GM23338 (cell line): ENCODE measurements around the gene PDE7B. TPM values are rescaled to one million over a fixed set of nuclear protein-coding genes. Genes with fewer than 3 reads are reported as not detected.

ENCODE experiments used
- ATAC-seq: fragments of 200-7000 bp; cut with Tn5 transposase; 3 replicates; pipeline ENCODE4 v1.9.1; 2020
- DNase-seq: peaks from one replicate; pipeline ENCODE4 v3.0.0-alpha.2; 2015; ENCODE audit warnings: low spot score
- H2AFZ ChIP-seq: fragments of 200-600 bp; sonication (generic); 2 replicates; pipeline ENCODE4 v1.8.0; 2016; ENCODE audit warnings: antibody characterized with exemption, mild to moderate bottlenecking, moderate library complexity
- H3F3A ChIP-seq: fragments of 200-600 bp; sonication (generic); replicated peaks from 2 replicates; pipeline ENCODE4 v1.8.0; 2017; ENCODE audit warnings: antibody characterized with exemption, mixed run types, low read depth
- H3K27ac ChIP-seq: fragments of 200-600 bp; sonication (generic); 2 replicates; pipeline ENCODE4 v1.6.1; 2016; ENCODE audit warnings: low read depth
- H3K27me3 ChIP-seq: fragments of 200-600 bp; sonication (generic); 2 replicates; pipeline ENCODE4 v1.8.0; 2016; ENCODE audit warnings: mild to moderate bottlenecking, mixed run types, moderate library complexity; ENCODE audit not compliant: insufficient read depth
- H3K36me3 ChIP-seq: fragments of 200-600 bp; sonication (generic); 2 replicates; pipeline ENCODE4 v1.8.0; 2016; ENCODE audit warnings: mild to moderate bottlenecking; ENCODE audit not compliant: insufficient read depth
- H3K4me1 ChIP-seq: fragments of 200-600 bp; sonication (generic); 2 replicates; pipeline ENCODE4 v1.8.0; 2016; ENCODE audit warnings: mild to moderate bottlenecking, moderate library complexity; ENCODE audit not compliant: insufficient read depth
- H3K4me2 ChIP-seq: fragments of 200-600 bp; sonication (generic); 2 replicates; pipeline ENCODE4 v1.7.1; 2017; ENCODE audit warnings: mixed run types
- H3K4me3 ChIP-seq: fragments of 200-600 bp; sonication (generic); 2 replicates; pipeline ENCODE4 v1.6.1; 2016; ENCODE audit warnings: mixed run types
- H3K79me2 ChIP-seq: fragments of 200-600 bp; sonication (generic); replicated peaks from 2 replicates; pipeline ENCODE4 v1.8.0; 2017; ENCODE audit warnings: mild to moderate bottlenecking; ENCODE audit not compliant: insufficient read depth
- H3K9me2 ChIP-seq: fragments of 200-600 bp; sonication (generic); 2 replicates; pipeline ENCODE4 v1.8.0; 2017; ENCODE audit not compliant: insufficient read depth
- H4K20me1 ChIP-seq: fragments of 200-600 bp; sonication (generic); replicated peaks from 2 replicates; pipeline ENCODE4 v1.8.0; 2017; ENCODE audit warnings: mild to moderate bottlenecking; ENCODE audit not compliant: insufficient read depth
- H3K27ac Mint-ChIP-seq: 2 replicates; pipeline ENCODE4 v1.8.0; 2020; ENCODE audit warnings: inconsistent platforms, mild to moderate bottlenecking, moderate library complexity, mixed read lengths
- H3K27me3 Mint-ChIP-seq: 3 replicates; pipeline ENCODE4 v1.8.0; 2022; ENCODE audit warnings: low read depth, mild to moderate bottlenecking, moderate library complexity, mixed read lengths, inconsistent platforms; ENCODE audit not compliant: insufficient read depth, poor library complexity
- H3K36me3 Mint-ChIP-seq: 3 replicates; pipeline ENCODE4 v1.8.0; 2021; ENCODE audit warnings: low read depth, mild to moderate bottlenecking, inconsistent platforms, moderate library complexity, mixed read lengths
- H3K4me1 Mint-ChIP-seq: 3 replicates; pipeline ENCODE4 v1.8.0; 2020; ENCODE audit warnings: mild to moderate bottlenecking, inconsistent platforms, mixed read lengths
- H3K4me3 Mint-ChIP-seq: 3 replicates; pipeline ENCODE4 v1.8.0; 2021; ENCODE audit warnings: moderate library complexity, mild to moderate bottlenecking, inconsistent platforms, mixed read lengths
- H3K9me3 Mint-ChIP-seq: 3 replicates; pipeline ENCODE4 v1.8.0; 2020; ENCODE audit warnings: moderate library complexity, mild to moderate bottlenecking, inconsistent platforms, mixed read lengths
- CREB1 ChIP-seq: fragments of 250-450 bp; sonication (Bioruptor Pico); IDR thresholded peaks from 2 replicates; pipeline ENCODE4 v1.5.0; 2020; ENCODE audit warnings: low read depth, mild to moderate bottlenecking, moderate library complexity
- EZH2 ChIP-seq: fragments of 200-600 bp; sonication (generic); IDR thresholded peaks from one replicate; pipeline ENCODE4 v1.8.0; 2017; ENCODE audit warnings: antibody characterized with exemption, mild to moderate bottlenecking, low read depth; ENCODE audit not compliant: unreplicated experiment
- EZH2phosphoT487 ChIP-seq: fragments of 200-600 bp; sonication (generic); IDR thresholded peaks from one replicate; pipeline ENCODE4 v1.8.1; 2018; ENCODE audit warnings: antibody characterized with exemption; ENCODE audit not compliant: unreplicated experiment
- JUNB ChIP-seq: IDR thresholded peaks from one replicate; pipeline ENCODE4 v1.6.1; 2016; ENCODE audit warnings: antibody characterized with exemption; ENCODE audit not compliant: unreplicated experiment
- NANOG ChIP-seq: IDR thresholded peaks from 2 replicates; pipeline ENCODE4 v1.6.1; 2016; ENCODE audit warnings: antibody characterized with exemption, borderline replicate concordance
- POLR2AphosphoS5 ChIP-seq: IDR thresholded peaks from 2 replicates; pipeline ENCODE4 v1.6.1; 2016; ENCODE audit warnings: antibody characterized with exemption, low read depth
- STAT1 ChIP-seq: IDR thresholded peaks from one replicate; pipeline ENCODE4 v1.6.1; 2016; ENCODE audit warnings: antibody characterized with exemption; ENCODE audit not compliant: unreplicated experiment
- ZNF114 ChIP-seq: fragments of 250-450 bp; sonication (Bioruptor Pico); IDR thresholded peaks from 2 replicates; pipeline ENCODE4 v1.5.0; 2020; ENCODE audit warnings: mild to moderate bottlenecking, moderate library complexity
- ZNF331 ChIP-seq: fragments of 250-450 bp; sonication (Bioruptor Pico); IDR thresholded peaks from 2 replicates; pipeline ENCODE4 v1.5.0; 2020; ENCODE audit warnings: low read depth, mild to moderate bottlenecking, moderate library complexity
- polyA plus RNA-seq: library from polyadenylated mRNA; unstranded; fragments of >200 nt; fragmentation: Nextera tagmentation; extraction: Ambion mirVana; gene quantifications from 2 replicates; pipeline ENCODE4 v1.2.1, GENCODE V29; 2016
- total RNA-seq: library from RNA; depleted of rRNA; stranded (reverse); fragments of >200 nt; shearing (Covaris generic); gene quantifications from 2 replicates; pipeline ENCODE4 v1.2.3, GENCODE V29; 2014
- TF ChIP-seq, protein P1 (sequence below), 2 experiments: fragments of 200-600 bp in 1 of 2; sonication (generic) in 1 of 2; conservative IDR thresholded peaks; 2 replicates each; pipeline versions ENCODE4 v1.5.1 to v1.6.1; 2016 to 2017; ENCODE audit warnings: antibody characterized with exemption in 2 of 2, low read depth in 2 of 2, mild to moderate bottlenecking in 2 of 2, moderate library complexity in 1 of 2
- TF ChIP-seq, protein P2 (sequence below): fragments of 250-450 bp; sonication (Bioruptor Pico); IDR thresholded peaks from 2 replicates; pipeline ENCODE4 v1.5.0; 2020; ENCODE audit warnings: mild to moderate bottlenecking, moderate library complexity
- TF ChIP-seq, protein P3 (sequence below): IDR thresholded peaks from one replicate; pipeline ENCODE4 v1.6.1; 2018; ENCODE audit warnings: antibody characterized with exemption; ENCODE audit not compliant: unreplicated experiment
- TF ChIP-seq, protein P4 (sequence below): IDR thresholded peaks from 2 replicates; pipeline ENCODE4 v1.6.1; 2016; ENCODE audit warnings: antibody characterized with exemption

PDE7B gene
- total and polyA plus RNA-seq, 2 experiments from 2014 or later, result 0.07 TPM; not detected in 1

DNA sequence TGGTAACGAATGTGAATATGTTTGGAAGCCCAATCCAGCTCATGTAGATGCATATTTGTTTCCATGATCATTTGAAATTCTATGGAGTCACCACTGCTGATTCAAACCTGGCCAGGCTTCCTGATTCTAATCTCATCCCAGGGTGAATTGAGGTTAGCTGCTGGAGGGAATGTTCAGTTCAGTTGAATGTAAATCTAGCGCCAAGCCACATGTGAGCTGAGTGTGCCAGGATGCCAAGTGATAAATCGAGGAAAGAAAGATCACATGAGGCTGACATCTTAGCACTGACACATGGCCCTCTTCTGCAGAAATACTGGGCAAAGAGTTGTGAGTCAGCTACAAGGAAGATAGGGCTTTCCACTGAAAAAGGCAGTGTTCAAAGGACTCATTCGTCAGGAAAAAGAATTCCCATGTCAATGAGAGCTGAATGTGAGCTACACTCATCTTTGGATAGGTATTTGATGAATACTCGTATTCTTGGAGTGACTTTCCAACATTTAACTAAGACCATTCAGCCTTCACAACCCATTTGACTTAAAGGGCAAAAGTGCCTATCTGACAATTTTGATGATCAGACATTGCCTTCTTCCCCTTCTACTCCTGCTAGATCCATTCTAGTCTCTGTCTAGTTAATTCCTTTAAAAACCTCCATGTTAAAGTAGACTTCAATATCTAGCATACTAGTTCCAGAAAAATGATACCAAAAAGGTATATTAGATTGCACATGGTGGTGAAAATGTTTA lies 226.5 kb downstream of the PDE7B start:
- H3K79me2 ChIP-seq, result no peaks in the 10 kb centered on the region
- no peaks in the 10 kb centered on the region for H3K9me2 ChIP-seq
- H3K27ac ChIP-seq, result no peak overlapping the region
- H3K36me3 ChIP-seq, result no peaks in the 10 kb centered on the region
- H3K4me2 ChIP-seq, result no peak overlapping the region
- H3K4me1 Mint-ChIP-seq, result no peaks in the 10 kb centered on the region
- H3K27me3 ChIP-seq, result no peaks in the 10 kb centered on the region
- ATAC-seq, result no peak
- no peak overlapping the region for H3K4me3 Mint-ChIP-seq
- TF ChIP-seq NANOG (no peak), CREB1 (no peak), POLR2AphosphoS5 (no peak), ZNF114 (CRISPR knock-in tag) (no peak), EZH2phosphoT487 (no peak), STAT1 (no peak), EZH2 (no peak), JUNB (no peak), ZNF331 (CRISPR knock-in tag) (no peak)
- TF ChIP-seq, protein P1, sequence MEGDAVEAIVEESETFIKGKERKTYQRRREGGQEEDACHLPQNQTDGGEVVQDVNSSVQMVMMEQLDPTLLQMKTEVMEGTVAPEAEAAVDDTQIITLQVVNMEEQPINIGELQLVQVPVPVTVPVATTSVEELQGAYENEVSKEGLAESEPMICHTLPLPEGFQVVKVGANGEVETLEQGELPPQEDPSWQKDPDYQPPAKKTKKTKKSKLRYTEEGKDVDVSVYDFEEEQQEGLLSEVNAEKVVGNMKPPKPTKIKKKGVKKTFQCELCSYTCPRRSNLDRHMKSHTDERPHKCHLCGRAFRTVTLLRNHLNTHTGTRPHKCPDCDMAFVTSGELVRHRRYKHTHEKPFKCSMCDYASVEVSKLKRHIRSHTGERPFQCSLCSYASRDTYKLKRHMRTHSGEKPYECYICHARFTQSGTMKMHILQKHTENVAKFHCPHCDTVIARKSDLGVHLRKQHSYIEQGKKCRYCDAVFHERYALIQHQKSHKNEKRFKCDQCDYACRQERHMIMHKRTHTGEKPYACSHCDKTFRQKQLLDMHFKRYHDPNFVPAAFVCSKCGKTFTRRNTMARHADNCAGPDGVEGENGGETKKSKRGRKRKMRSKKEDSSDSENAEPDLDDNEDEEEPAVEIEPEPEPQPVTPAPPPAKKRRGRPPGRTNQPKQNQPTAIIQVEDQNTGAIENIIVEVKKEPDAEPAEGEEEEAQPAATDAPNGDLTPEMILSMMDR (conservative IDR thresholded peaks at IDR 0.05; ENCODE audit: low read depth in 2 of 2), result no peak
- TF ChIP-seq, protein P2, sequence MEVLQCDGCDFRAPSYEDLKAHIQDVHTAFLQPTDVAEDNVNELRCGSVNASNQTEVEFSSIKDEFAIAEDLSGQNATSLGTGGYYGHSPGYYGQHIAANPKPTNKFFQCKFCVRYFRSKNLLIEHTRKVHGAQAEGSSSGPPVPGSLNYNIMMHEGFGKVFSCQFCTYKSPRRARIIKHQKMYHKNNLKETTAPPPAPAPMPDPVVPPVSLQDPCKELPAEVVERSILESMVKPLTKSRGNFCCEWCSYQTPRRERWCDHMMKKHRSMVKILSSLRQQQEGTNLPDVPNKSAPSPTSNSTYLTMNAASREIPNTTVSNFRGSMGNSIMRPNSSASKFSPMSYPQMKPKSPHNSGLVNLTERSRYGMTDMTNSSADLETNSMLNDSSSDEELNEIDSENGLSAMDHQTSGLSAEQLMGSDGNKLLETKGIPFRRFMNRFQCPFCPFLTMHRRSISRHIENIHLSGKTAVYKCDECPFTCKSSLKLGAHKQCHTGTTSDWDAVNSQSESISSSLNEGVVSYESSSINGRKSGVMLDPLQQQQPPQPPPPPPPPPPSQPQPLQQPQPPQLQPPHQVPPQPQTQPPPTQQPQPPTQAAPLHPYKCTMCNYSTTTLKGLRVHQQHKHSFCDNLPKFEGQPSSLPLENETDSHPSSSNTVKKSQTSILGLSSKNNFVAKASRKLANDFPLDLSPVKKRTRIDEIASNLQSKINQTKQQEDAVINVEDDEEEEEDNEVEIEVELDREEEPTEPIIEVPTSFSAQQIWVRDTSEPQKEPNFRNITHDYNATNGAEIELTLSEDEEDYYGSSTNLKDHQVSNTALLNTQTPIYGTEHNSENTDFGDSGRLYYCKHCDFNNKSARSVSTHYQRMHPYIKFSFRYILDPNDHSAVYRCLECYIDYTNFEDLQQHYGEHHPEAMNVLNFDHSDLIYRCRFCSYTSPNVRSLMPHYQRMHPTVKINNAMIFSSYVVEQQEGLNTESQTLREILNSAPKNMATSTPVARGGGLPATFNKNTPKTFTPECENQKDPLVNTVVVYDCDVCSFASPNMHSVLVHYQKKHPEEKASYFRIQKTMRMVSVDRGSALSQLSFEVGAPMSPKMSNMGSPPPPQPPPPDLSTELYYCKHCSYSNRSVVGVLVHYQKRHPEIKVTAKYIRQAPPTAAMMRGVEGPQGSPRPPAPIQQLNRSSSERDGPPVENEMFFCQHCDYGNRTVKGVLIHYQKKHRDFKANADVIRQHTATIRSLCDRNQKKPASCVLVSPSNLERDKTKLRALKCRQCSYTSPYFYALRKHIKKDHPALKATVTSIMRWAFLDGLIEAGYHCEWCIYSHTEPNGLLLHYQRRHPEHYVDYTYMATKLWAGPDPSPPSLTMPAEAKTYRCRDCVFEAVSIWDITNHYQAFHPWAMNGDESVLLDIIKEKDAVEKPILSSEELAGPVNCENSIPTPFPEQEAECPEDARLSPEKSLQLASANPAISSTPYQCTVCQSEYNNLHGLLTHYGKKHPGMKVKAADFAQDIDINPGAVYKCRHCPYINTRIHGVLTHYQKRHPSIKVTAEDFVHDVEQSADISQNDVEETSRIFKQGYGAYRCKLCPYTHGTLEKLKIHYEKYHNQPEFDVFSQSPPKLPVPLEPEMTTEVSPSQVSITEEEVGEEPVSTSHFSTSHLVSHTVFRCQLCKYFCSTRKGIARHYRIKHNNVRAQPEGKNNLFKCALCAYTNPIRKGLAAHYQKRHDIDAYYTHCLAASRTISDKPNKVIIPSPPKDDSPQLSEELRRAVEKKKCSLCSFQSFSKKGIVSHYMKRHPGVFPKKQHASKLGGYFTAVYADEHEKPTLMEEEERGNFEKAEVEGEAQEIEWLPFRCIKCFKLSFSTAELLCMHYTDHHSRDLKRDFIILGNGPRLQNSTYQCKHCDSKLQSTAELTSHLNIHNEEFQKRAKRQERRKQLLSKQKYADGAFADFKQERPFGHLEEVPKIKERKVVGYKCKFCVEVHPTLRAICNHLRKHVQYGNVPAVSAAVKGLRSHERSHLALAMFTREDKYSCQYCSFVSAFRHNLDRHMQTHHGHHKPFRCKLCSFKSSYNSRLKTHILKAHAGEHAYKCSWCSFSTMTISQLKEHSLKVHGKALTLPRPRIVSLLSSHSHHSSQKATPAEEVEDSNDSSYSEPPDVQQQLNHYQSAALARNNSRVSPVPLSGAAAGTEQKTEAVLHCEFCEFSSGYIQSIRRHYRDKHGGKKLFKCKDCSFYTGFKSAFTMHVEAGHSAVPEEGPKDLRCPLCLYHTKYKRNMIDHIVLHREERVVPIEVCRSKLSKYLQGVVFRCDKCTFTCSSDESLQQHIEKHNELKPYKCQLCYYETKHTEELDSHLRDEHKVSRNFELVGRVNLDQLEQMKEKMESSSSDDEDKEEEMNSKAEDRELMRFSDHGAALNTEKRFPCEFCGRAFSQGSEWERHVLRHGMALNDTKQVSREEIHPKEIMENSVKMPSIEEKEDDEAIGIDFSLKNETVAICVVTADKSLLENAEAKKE (CRISPR knock-in tag), result no peak
- TF ChIP-seq, protein P3, sequence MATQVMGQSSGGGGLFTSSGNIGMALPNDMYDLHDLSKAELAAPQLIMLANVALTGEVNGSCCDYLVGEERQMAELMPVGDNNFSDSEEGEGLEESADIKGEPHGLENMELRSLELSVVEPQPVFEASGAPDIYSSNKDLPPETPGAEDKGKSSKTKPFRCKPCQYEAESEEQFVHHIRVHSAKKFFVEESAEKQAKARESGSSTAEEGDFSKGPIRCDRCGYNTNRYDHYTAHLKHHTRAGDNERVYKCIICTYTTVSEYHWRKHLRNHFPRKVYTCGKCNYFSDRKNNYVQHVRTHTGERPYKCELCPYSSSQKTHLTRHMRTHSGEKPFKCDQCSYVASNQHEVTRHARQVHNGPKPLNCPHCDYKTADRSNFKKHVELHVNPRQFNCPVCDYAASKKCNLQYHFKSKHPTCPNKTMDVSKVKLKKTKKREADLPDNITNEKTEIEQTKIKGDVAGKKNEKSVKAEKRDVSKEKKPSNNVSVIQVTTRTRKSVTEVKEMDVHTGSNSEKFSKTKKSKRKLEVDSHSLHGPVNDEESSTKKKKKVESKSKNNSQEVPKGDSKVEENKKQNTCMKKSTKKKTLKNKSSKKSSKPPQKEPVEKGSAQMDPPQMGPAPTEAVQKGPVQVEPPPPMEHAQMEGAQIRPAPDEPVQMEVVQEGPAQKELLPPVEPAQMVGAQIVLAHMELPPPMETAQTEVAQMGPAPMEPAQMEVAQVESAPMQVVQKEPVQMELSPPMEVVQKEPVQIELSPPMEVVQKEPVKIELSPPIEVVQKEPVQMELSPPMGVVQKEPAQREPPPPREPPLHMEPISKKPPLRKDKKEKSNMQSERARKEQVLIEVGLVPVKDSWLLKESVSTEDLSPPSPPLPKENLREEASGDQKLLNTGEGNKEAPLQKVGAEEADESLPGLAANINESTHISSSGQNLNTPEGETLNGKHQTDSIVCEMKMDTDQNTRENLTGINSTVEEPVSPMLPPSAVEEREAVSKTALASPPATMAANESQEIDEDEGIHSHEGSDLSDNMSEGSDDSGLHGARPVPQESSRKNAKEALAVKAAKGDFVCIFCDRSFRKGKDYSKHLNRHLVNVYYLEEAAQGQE, result no peak
- TF ChIP-seq, protein P4, sequence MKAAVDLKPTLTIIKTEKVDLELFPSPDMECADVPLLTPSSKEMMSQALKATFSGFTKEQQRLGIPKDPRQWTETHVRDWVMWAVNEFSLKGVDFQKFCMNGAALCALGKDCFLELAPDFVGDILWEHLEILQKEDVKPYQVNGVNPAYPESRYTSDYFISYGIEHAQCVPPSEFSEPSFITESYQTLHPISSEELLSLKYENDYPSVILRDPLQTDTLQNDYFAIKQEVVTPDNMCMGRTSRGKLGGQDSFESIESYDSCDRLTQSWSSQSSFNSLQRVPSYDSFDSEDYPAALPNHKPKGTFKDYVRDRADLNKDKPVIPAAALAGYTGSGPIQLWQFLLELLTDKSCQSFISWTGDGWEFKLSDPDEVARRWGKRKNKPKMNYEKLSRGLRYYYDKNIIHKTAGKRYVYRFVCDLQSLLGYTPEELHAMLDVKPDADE, result no peak
- 0 out of 2 replicates have a peak overlapping the region, but pooled peaks have one; percentile 63 for H2AFZ ChIP-seq
- H3K36me3 Mint-ChIP-seq, result no peaks in the 10 kb centered on the region
- H3K9me3 Mint-ChIP-seq, result no peaks in the 10 kb centered on the region
- H4K20me1 ChIP-seq, result no peaks in the 10 kb centered on the region
- H3F3A ChIP-seq, result no peaks in the 10 kb centered on the region
- no peak overlapping the region for H3K27ac Mint-ChIP-seq
- H3K4me3 ChIP-seq, result no peak overlapping the region
- H3K27me3 Mint-ChIP-seq, result no peaks in the 10 kb centered on the region
- DNase-seq, result no peak
- H3K4me1 ChIP-seq, result no peaks in the 10 kb centered on the region
